CD8-positive, alpha-beta memory T cell (primary cell): Measurements from ENCODE around the gene PMIS2. TPM values are rescaled to one million over a fixed set of nuclear protein-coding genes. Genes with fewer than 3 reads are reported as not detected.

Experiments used
- CTCF ChIA-PET: fragments of 350-600 bp; sonication (Branson Sonifier 250); formaldehyde crosslinking; loops from one replicate; lab custom pipeline; 2021; ENCODE audit warnings: antibody characterized with exemption; lab: Charles Lee
- POLR2A ChIA-PET: fragments of 350-600 bp; sonication (Branson Sonifier 250); formaldehyde crosslinking; loops from one replicate; lab custom pipeline; 2021; ENCODE audit warnings: antibody characterized with exemption; lab: Charles Lee
- DNase-seq, 5 donors: peaks; one replicate each; pipeline versions ENCODE4 v3.0.0 to v3.0.0-alpha.2; 2020 to 2022; ENCODE audit warnings: mixed read lengths in 1 of 5
- H3K27ac ChIP-seq: one replicate; pipeline ENCODE4 v1.7.0; 2013; ENCODE audit warnings: low read depth, mild to moderate bottlenecking, low read length, moderate library complexity
- H3K27me3 ChIP-seq: 2 replicates; pipeline ENCODE4 v1.7.0; 2013; ENCODE audit warnings: low read length, mild to moderate bottlenecking; ENCODE audit not compliant: insufficient read depth, poor library complexity, severe bottlenecking
- H3K36me3 ChIP-seq: 2 replicates; pipeline ENCODE4 v1.7.0; 2013; ENCODE audit warnings: mild to moderate bottlenecking, low read length, moderate library complexity; ENCODE audit not compliant: insufficient read depth
- H3K4me1 ChIP-seq: 2 replicates; pipeline ENCODE4 v1.7.0; 2013; ENCODE audit warnings: mild to moderate bottlenecking, low read length, moderate library complexity; ENCODE audit not compliant: insufficient read depth
- H3K4me3 ChIP-seq: 2 replicates; pipeline ENCODE4 v1.7.0; 2013; ENCODE audit warnings: mild to moderate bottlenecking, low read length
- H3K9me3 ChIP-seq: 2 replicates; pipeline ENCODE4 v1.7.0; 2013; ENCODE audit warnings: mild to moderate bottlenecking, low read length
- H3K27ac Mint-ChIP-seq, 8 donors: one replicate each; pipeline ENCODE4 v1.8.0; 2020 to 2021; ENCODE audit warnings: mixed read lengths in 8 of 8, mild to moderate bottlenecking in 6 of 8, inconsistent platforms in 3 of 8, moderate library complexity in 3 of 8
- H3K27me3 Mint-ChIP-seq, 2 donors: one replicate each; pipeline ENCODE4 v1.8.0; 2020 to 2021; ENCODE audit warnings: mixed read lengths in 2 of 2, mild to moderate bottlenecking in 1 of 2, moderate library complexity in 1 of 2
- H3K36me3 Mint-ChIP-seq, 3 donors: one replicate each; pipeline ENCODE4 v1.8.0; 2020 to 2021; ENCODE audit warnings: mixed read lengths in 3 of 3, inconsistent platforms in 1 of 3, mild to moderate bottlenecking in 1 of 3
- H3K4me1 Mint-ChIP-seq, 3 donors: one replicate each; pipeline ENCODE4 v1.8.0; 2020 to 2021; ENCODE audit warnings: mixed read lengths in 3 of 3, inconsistent platforms in 1 of 3, mild to moderate bottlenecking in 1 of 3
- H3K4me3 Mint-ChIP-seq, 7 donors: one replicate each; pipeline ENCODE4 v1.8.0; 2020 to 2021; ENCODE audit warnings: mixed read lengths in 7 of 7, mild to moderate bottlenecking in 6 of 7, moderate library complexity in 4 of 7, inconsistent platforms in 2 of 7
- H3K9me3 Mint-ChIP-seq, 5 donors: one replicate each; pipeline ENCODE4 v1.8.0; 2020 to 2022; ENCODE audit warnings: mixed read lengths in 5 of 5, mild to moderate bottlenecking in 3 of 5, moderate library complexity in 2 of 5, inconsistent platforms in 1 of 5
- polyA plus RNA-seq: library from polyadenylated mRNA; unstranded; fragments of 300-500 nt; fragmentation: Illumina TruSeq; gene quantifications from one replicate; pipeline ENCODE4 v1.2.3, GENCODE V29; 2021
- total RNA-seq, 2 experiments: library from RNA; stranded (reverse); gene quantifications; one replicate each; pipeline ENCODE4 v1.2.3, GENCODE V29; 2021

PMIS2 gene
- total and polyA plus RNA-seq, 3 experiments from 2014 or later = not detected

GRCh38 chr19:35562336-35562735 is 23.6 kb upstream of the PMIS2 start:
- Histone ChIP-seq H3K4me3 (no peak overlapping the region), H3K27me3 (peaks cover 11% of the 10 kb centered on the region), H3K36me3 (no peaks in the 10 kb centered on the region), H3K27ac (no peak overlapping the region), H3K9me3 (no peaks in the 10 kb centered on the region), H3K4me1 (peaks cover 8% of the 10 kb centered on the region)
- no peak overlapping the region for H3K4me3 Mint-ChIP-seq
- no peaks in the 10 kb centered on the region for H3K36me3 Mint-ChIP-seq
- H3K9me3 Mint-ChIP-seq = no peaks in the 10 kb centered on the region
- peaks cover 37 to 61% of the 10 kb centered on the region in 2 donors for H3K27me3 Mint-ChIP-seq
- H3K27ac Mint-ChIP-seq = no peak overlapping the region
- CTCF ChIA-PET = no interaction called here
- H3K4me1 Mint-ChIP-seq = peaks cover 4 to 11% (median 5%) of the 10 kb centered on the region in 3 donors
- DNase-seq = no peak
- POLR2A ChIA-PET = no interaction called here

- DNase-seq = no peak
- Mint-ChIP-seq H3K27me3 (peaks cover 37 to 61% of the 10 kb centered on the region in 2 donors), H3K36me3 (no peaks in the 10 kb centered on the region), H3K27ac (no peak overlapping the region), H3K4me1 (peaks cover 2 to 8% (median 3%) of the 10 kb centered on the region in 3 donors), H3K9me3 (no peaks in the 10 kb centered on the region), H3K4me3 (no peak overlapping the region)
- no peak overlapping the region for H3K27ac ChIP-seq
- H3K36me3 ChIP-seq = no peaks in the 10 kb centered on the region
- peaks cover 8% of the 10 kb centered on the region for H3K4me1 ChIP-seq
- ChIA-PET POLR2A (no interaction called here), CTCF (no interaction called here)
- no peak overlapping the region for H3K4me3 ChIP-seq
- H3K27me3 ChIP-seq = peaks cover 11% of the 10 kb centered on the region
- no peaks in the 10 kb centered on the region for H3K9me3 ChIP-seq
Observed at GRCh38 chr19:35562776-35563175, 23.2 kb upstream of the PMIS2 start.

- H3K36me3 Mint-ChIP-seq = no peaks in the 10 kb centered on the region
- Histone ChIP-seq H3K27me3 (peaks cover 11% of the 10 kb centered on the region), H3K4me3 (no peak within 1 kb of the TSS), H3K9me3 (no peaks in the 10 kb centered on the region), H3K36me3 (no peaks in the 10 kb centered on the region), H3K27ac (no peak within 1 kb of the TSS), H3K4me1 (peaks cover 3% of the 10 kb centered on the region)
- H3K27me3 Mint-ChIP-seq = peaks cover 35 to 60% of the 10 kb centered on the region in 2 donors
- H3K4me3 Mint-ChIP-seq = no peak within 1 kb of the TSS
- ChIA-PET CTCF (no interaction called here), POLR2A (no interaction called here)
- H3K27ac Mint-ChIP-seq = no peak within 1 kb of the TSS
- no peaks in the 10 kb centered on the region for H3K9me3 Mint-ChIP-seq
- no peak for DNase-seq
- H3K4me1 Mint-ChIP-seq = peaks cover 0 to 5% (median 1%) of the 10 kb centered on the region in 3 donors
Observed at GRCh38 chr19:35563207-35563829, 22.7 kb upstream of the PMIS2 start, which contains the start of gene ATP4A. Gene ATP4A, minus strand, starts transcription at chr19:35563658. Its CDS starts 29 bp downstream, at chr19:35563629.

- Histone ChIP-seq H3K4me1 (no peaks in the 10 kb centered on the region), H3K27me3 (no peaks in the 10 kb centered on the region), H3K4me3 (no peak overlapping the region), H3K36me3 (no peaks in the 10 kb centered on the region), H3K9me3 (no peaks in the 10 kb centered on the region), H3K27ac (no peak overlapping the region)
- H3K4me1 Mint-ChIP-seq = no peaks in the 10 kb centered on the region
- POLR2A ChIA-PET = no interaction called here
- H3K27ac Mint-ChIP-seq = peak overlapping the region in 1 of 8 donors; percentile 35
- peaks cover 30 to 55% of the 10 kb centered on the region in 2 donors for H3K27me3 Mint-ChIP-seq
- H3K9me3 Mint-ChIP-seq = peaks cover 0 to 4% (median 0%) of the 10 kb centered on the region in 5 donors
- no peaks in the 10 kb centered on the region for H3K36me3 Mint-ChIP-seq
- DNase-seq = no peak
- H3K4me3 Mint-ChIP-seq = no peak overlapping the region
- CTCF ChIA-PET = interaction anchor here (0.6 to 0.7 kb wide), 2 partner anchors 55 to 498 kb away, joined by 3 to 5 read pairs; no protein-coding TSS in a partner anchor
Observed at GRCh38 chr19:35565016-35565856, 20.7 kb upstream of the PMIS2 start.

- H3K4me3 Mint-ChIP-seq = no peak overlapping the region
Observed at GRCh38 chr19:35566738-35567137, 19.2 kb upstream of the PMIS2 start.

GRCh38 chr19:35569281-35569781 is 16.6 kb upstream of the PMIS2 start:
- Mint-ChIP-seq H3K4me3 (no peak overlapping the region), H3K36me3 (no peaks in the 10 kb centered on the region), H3K27me3 (peaks cover 14 to 46% of the 10 kb centered on the region in 2 donors), H3K4me1 (no peaks in the 10 kb centered on the region), H3K9me3 (peaks cover 0 to 6% (median 4%) of the 10 kb centered on the region in 5 donors), H3K27ac (no peak overlapping the region)
- Histone ChIP-seq H3K9me3 (no peaks in the 10 kb centered on the region), H3K27ac (no peak overlapping the region), H3K27me3 (no peaks in the 10 kb centered on the region), H3K4me1 (no peaks in the 10 kb centered on the region), H3K36me3 (no peaks in the 10 kb centered on the region), H3K4me3 (no peak overlapping the region)
- ChIA-PET POLR2A (no interaction called here), CTCF (no interaction called here)
- DNase-seq = no peak

More at GRCh38 chr19:35566738-35567137, 19.2 kb upstream of the PMIS2 start:
- Histone ChIP-seq H3K4me3 (no peak overlapping the region), H3K27me3 (no peaks in the 10 kb centered on the region), H3K9me3 (no peaks in the 10 kb centered on the region), H3K4me1 (no peaks in the 10 kb centered on the region), H3K27ac (no peak overlapping the region), H3K36me3 (no peaks in the 10 kb centered on the region)
- Mint-ChIP-seq H3K9me3 (peaks cover 0 to 4% (median 0%) of the 10 kb centered on the region in 5 donors), H3K27me3 (peaks cover 23 to 50% of the 10 kb centered on the region in 2 donors), H3K4me1 (no peaks in the 10 kb centered on the region), H3K27ac (no peak overlapping the region), H3K36me3 (no peaks in the 10 kb centered on the region)
- DNase-seq = no peak
- POLR2A ChIA-PET = no interaction called here
- CTCF ChIA-PET = no interaction called here

GRCh38 chr19:35571406-35571965 is 14.5 kb upstream of the PMIS2 start:
- Mint-ChIP-seq H3K27me3 (peaks cover 13 to 48% of the 10 kb centered on the region in 2 donors), H3K4me1 (no peaks in the 10 kb centered on the region), H3K27ac (no peak overlapping the region), H3K36me3 (peaks cover 0 to 15% (median 0%) of the 10 kb centered on the region in 3 donors), H3K9me3 (peaks cover 16 to 25% (median 20%) of the 10 kb centered on the region in 5 donors), H3K4me3 (no peak overlapping the region)
- H3K36me3 ChIP-seq = no peaks in the 10 kb centered on the region
- no peak for DNase-seq
- no peak overlapping the region for H3K27ac ChIP-seq
- H3K9me3 ChIP-seq = peaks cover 5% of the 10 kb centered on the region
- POLR2A ChIA-PET = no interaction called here
- H3K4me3 ChIP-seq = no peak overlapping the region
- no peaks in the 10 kb centered on the region for H3K4me1 ChIP-seq
- CTCF ChIA-PET = no interaction called here
- no peaks in the 10 kb centered on the region for H3K27me3 ChIP-seq
